Nephron (organoid): Measurements from ENCODE around the gene GSG1L.

Experiments used
- H3K27ac Mint-ChIP-seq, 3 experiments: 2 replicates each; pipeline ENCODE4 v1.8.0; 2020; ENCODE audit warnings: mixed read lengths in 3 of 3, mild to moderate bottlenecking in 2 of 3, moderate library complexity in 1 of 3
- H3K27me3 Mint-ChIP-seq: 2 replicates; pipeline ENCODE4 v1.8.0; 2021; ENCODE audit warnings: low read depth, mild to moderate bottlenecking, moderate library complexity, mixed read lengths
- H3K36me3 Mint-ChIP-seq: 2 replicates; pipeline ENCODE4 v1.8.0; 2020; ENCODE audit warnings: low read depth, mixed read lengths
- H3K4me1 Mint-ChIP-seq: 2 replicates; pipeline ENCODE4 v1.8.0; 2020; ENCODE audit warnings: mixed read lengths
- H3K4me3 Mint-ChIP-seq, 3 experiments: 2 replicates each; pipeline ENCODE4 v1.8.0; 2020; ENCODE audit warnings: mild to moderate bottlenecking in 3 of 3, mixed read lengths in 3 of 3, moderate library complexity in 2 of 3
- H3K9me3 Mint-ChIP-seq: 2 replicates; pipeline ENCODE4 v1.8.0; 2020; ENCODE audit warnings: mixed read lengths
- TF ChIP-seq, protein P1 (sequence below), 3 experiments: fragments of 200-600 bp; sonication (generic); IDR thresholded peaks; one replicate each; pipeline ENCODE4 v1.5.0; 2021; ENCODE audit warnings: antibody characterized with exemption in 3 of 3; ENCODE audit not compliant: unreplicated experiment in 3 of 3

Gene GSG1L

GRCh38 chr16:27742333-27742732 is 321.2 kb downstream of the GSG1L start:
- TF ChIP-seq, protein P1, sequence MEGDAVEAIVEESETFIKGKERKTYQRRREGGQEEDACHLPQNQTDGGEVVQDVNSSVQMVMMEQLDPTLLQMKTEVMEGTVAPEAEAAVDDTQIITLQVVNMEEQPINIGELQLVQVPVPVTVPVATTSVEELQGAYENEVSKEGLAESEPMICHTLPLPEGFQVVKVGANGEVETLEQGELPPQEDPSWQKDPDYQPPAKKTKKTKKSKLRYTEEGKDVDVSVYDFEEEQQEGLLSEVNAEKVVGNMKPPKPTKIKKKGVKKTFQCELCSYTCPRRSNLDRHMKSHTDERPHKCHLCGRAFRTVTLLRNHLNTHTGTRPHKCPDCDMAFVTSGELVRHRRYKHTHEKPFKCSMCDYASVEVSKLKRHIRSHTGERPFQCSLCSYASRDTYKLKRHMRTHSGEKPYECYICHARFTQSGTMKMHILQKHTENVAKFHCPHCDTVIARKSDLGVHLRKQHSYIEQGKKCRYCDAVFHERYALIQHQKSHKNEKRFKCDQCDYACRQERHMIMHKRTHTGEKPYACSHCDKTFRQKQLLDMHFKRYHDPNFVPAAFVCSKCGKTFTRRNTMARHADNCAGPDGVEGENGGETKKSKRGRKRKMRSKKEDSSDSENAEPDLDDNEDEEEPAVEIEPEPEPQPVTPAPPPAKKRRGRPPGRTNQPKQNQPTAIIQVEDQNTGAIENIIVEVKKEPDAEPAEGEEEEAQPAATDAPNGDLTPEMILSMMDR (IDR thresholded peaks at IDR 0.05; ENCODE audit: unreplicated experiment in 3 of 3) = no peak

GRCh38 chr16:27740496-27741201 is 322.9 kb downstream of the GSG1L start:
- TF ChIP-seq, protein P1 (IDR thresholded peaks at IDR 0.05; ENCODE audit: unreplicated experiment in 3 of 3) = no peak
- Mint-ChIP-seq H3K4me3 (no peak overlapping the region), H3K4me1 (peaks cover 16% of the 10 kb centered on the region), H3K27ac (no peak overlapping the region), H3K36me3 (peaks cover 44% of the 10 kb centered on the region), H3K9me3 (no peaks in the 10 kb centered on the region), H3K27me3 (peaks cover 5% of the 10 kb centered on the region)

More at GRCh38 chr16:27742333-27742732, 321.2 kb downstream of the GSG1L start:
- Mint-ChIP-seq H3K4me1 (peaks cover 5% of the 10 kb centered on the region), H3K4me3 (no peak overlapping the region), H3K27me3 (no peaks in the 10 kb centered on the region), H3K36me3 (peaks cover 38% of the 10 kb centered on the region), H3K27ac (no peak overlapping the region), H3K9me3 (no peaks in the 10 kb centered on the region)

- peaks cover 16% of the 10 kb centered on the region for H3K4me1 Mint-ChIP-seq
- no peak overlapping the region for H3K4me3 Mint-ChIP-seq
- peaks cover 5% of the 10 kb centered on the region for H3K27me3 Mint-ChIP-seq
- H3K36me3 Mint-ChIP-seq = peaks cover 40% of the 10 kb centered on the region
- no peak overlapping the region for H3K27ac Mint-ChIP-seq
- no peaks in the 10 kb centered on the region for H3K9me3 Mint-ChIP-seq
- TF ChIP-seq, protein P1 (IDR thresholded peaks at IDR 0.05; ENCODE audit: unreplicated experiment in 3 of 3) = no peak
These were observed 323.7 kb downstream of the GSG1L start for GRCh38 chr16:27739606-27740357.

- no peaks in the 10 kb centered on the region for H3K9me3 Mint-ChIP-seq
- peaks cover 5% of the 10 kb centered on the region for H3K27me3 Mint-ChIP-seq
- no peak overlapping the region for H3K27ac Mint-ChIP-seq
- H3K36me3 Mint-ChIP-seq = peaks cover 41% of the 10 kb centered on the region
- peaks cover 16% of the 10 kb centered on the region for H3K4me1 Mint-ChIP-seq
- TF ChIP-seq, protein P1 (IDR thresholded peaks at IDR 0.05; ENCODE audit: unreplicated experiment in 3 of 3) = no peak
- no peak overlapping the region for H3K4me3 Mint-ChIP-seq
These were observed 324.9 kb downstream of the GSG1L start for GRCh38 chr16:27738596-27738995.
